ENCODE results near the gene EXOC2.

GRCh38 chr6:445571-446417, 247.1 kb downstream of the EXOC2 start:
- TF ChIP-seq CTCF (IDR thresholded peaks at IDR 0.05; ENCODE audit: insufficient read depth, low read depth, low read length) (no peak), EZH2 (IDR thresholded peaks at IDR 0.05; ENCODE audit: insufficient read depth, low read length) (no peak)
